Gastrocnemius medialis (tissue), 4 donors: ENCODE data around the gene BCOR. TPM values are rescaled to one million over a fixed set of nuclear protein-coding genes. Genes with fewer than 3 reads are reported as not detected.

ENCODE experiments used
- ATAC-seq, 2 donors: fragments of 150-250 bp; one replicate each; pipeline ENCODE4 v1.9.1; 2016
- DNase-seq, 2 donors: peaks; one replicate each; pipeline ENCODE4 v3.0.0-alpha.2; 2019
- H3K27ac ChIP-seq, 4 donors: fragments of 200-600 bp; sonication (generic); 1 replicate in 1 of 4; 2 replicates in 3 of 4; pipeline ENCODE4 v1.5.1; 2016 to 2018; ENCODE audit warnings: mild to moderate bottlenecking in 2 of 4, moderate library complexity in 1 of 4
- H3K27me3 ChIP-seq, 3 donors: fragments of 200-600 bp; sonication (generic) in 2 of 3; 1 replicate in 1 of 3; 2 replicates in 2 of 3; pipeline versions ENCODE4 v1.5.1 to v1.6.0; 2016 to 2019; ENCODE audit warnings: mild to moderate bottlenecking in 1 of 3, moderate library complexity in 1 of 3
- H3K36me3 ChIP-seq, 2 donors: fragments of 200-600 bp; sonication (generic) in 1 of 2; one replicate each; pipeline ENCODE4 v1.5.1; 2017 to 2018
- H3K4me1 ChIP-seq, 2 donors: fragments of 200-600 bp; sonication (generic) in 1 of 2; one replicate each; pipeline ENCODE4 v1.5.1; 2016 to 2017; ENCODE audit warnings: mild to moderate bottlenecking in 2 of 2
- H3K4me3 ChIP-seq, 4 donors: fragments of 200-600 bp; sonication (generic) in 3 of 4; 1 replicate in 1 of 4; 2 replicates in 3 of 4; pipeline ENCODE4 v1.5.1; 2016 to 2019; ENCODE audit warnings: mild to moderate bottlenecking in 2 of 4
- H3K9me3 ChIP-seq, 3 donors: fragments of 200-600 bp; sonication (generic) in 2 of 3; 1 replicate in 1 of 3; 2 replicates in 2 of 3; pipeline ENCODE4 v1.5.1; 2016 to 2019
- CTCF ChIP-seq, 5 experiments: fragments of 450-650 bp in 3 of 5; fragments of 200-600 bp in 2 of 5; sonication (generic) in 2 of 5; IDR thresholded peaks in 4 of 5; conservative IDR thresholded peaks in 1 of 5; 1 replicate in 4 of 5; 2 replicates in 1 of 5; pipeline ENCODE4 v1.5.1; 2016 to 2019; ENCODE audit warnings: antibody characterized with exemption in 5 of 5, mild to moderate bottlenecking in 3 of 5, moderate library complexity in 3 of 5
- POLR2A ChIP-seq, 2 donors: fragments of 450-650 bp; IDR thresholded peaks; one replicate each; pipeline ENCODE4 v1.6.1; 2017; ENCODE audit warnings: antibody characterized with exemption in 2 of 2, mild to moderate bottlenecking in 2 of 2, moderate library complexity in 2 of 2
- in situ Hi-C, 4 donors: fragments of 200-750 bp; cut with MboI; loops; one replicate each; pipeline versions ENCODE4 v1.15.0 to v1.8.0; 2017; ENCODE audit warnings: low sequenced_read_pairs in 4 of 4
- intact Hi-C: fragments of 100-400 bp; cut with DNase I; formaldehyde crosslinking; loops from one replicate; pipeline ENCODE4 v1.15.1; 2023; ENCODE audit warnings: low total_unique reads
- total RNA-seq, 4 donors: library from RNA; depleted of rRNA; stranded (reverse); fragments of >200 nt; gene quantifications; one replicate each; pipeline versions ENCODE4 v1.1.0 to v1.2.3, GENCODE V29; 2016

BCOR gene
- total RNA-seq, 4 donors from 2014 or later = 6.5 to 43.8 (median 18.4) TPM

DNA sequence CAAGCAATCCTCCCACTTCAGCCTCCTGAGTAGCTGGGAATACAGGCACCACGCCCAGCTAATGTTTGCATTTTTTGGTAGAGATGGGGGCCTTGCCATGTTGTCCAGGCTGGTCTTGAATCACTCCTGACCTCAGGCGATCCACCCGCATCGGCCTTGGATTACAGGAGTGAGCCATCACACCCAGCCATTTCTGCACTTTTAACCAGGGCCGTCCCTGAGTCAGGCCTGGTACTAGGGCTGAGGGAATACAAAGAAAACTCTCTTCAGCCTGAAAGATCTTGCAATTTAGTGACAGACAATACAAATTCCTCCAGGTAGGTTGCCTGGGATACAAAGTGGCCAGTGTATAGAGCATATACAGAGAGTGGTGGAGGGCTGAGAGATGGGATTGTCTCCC is 65.8 kb downstream of the BCOR start:
- H3K4me3 ChIP-seq = no peak overlapping the region
- no peak overlapping the region for H3K27ac ChIP-seq
- TF ChIP-seq CTCF (IDR thresholded peaks at IDR 0.05 in 4 of 5, conservative IDR thresholded peaks at IDR 0.05 in 1 of 5) (no peak), POLR2A (IDR thresholded peaks at IDR 0.05) (no peak)
- DNase-seq = no peak
- peaks cover 0 to 1% (median 0%) of the 10 kb centered on the region in 3 donors for H3K9me3 ChIP-seq
- no peak for ATAC-seq
- no peaks in the 10 kb centered on the region for H3K27me3 ChIP-seq
- in situ Hi-C loops (no loop called here), intact Hi-C loops (no loop called here)
- no peaks in the 10 kb centered on the region for H3K4me1 ChIP-seq
- H3K36me3 ChIP-seq = no peaks in the 10 kb centered on the region

GRCh38 chrX:40030205-40030604 is 67.6 kb downstream of the BCOR start:
- DNase-seq = no peak
- H3K4me1 ChIP-seq = no peaks in the 10 kb centered on the region
- TF ChIP-seq CTCF (IDR thresholded peaks at IDR 0.05 in 4 of 5, conservative IDR thresholded peaks at IDR 0.05 in 1 of 5) (no peak), POLR2A (IDR thresholded peaks at IDR 0.05) (no peak)
- H3K4me3 ChIP-seq = no peak overlapping the region
- no peak for ATAC-seq
- H3K36me3 ChIP-seq = no peaks in the 10 kb centered on the region
- no peak overlapping the region for H3K27ac ChIP-seq
- no peaks in the 10 kb centered on the region for H3K9me3 ChIP-seq
- in situ Hi-C loops = no loop called here
- intact Hi-C loops = no loop called here
- H3K27me3 ChIP-seq = no peaks in the 10 kb centered on the region

GRCh38 chrX:40022421-40022820 is 75.3 kb downstream of the BCOR start:
- Histone ChIP-seq H3K9me3 (no peaks in the 10 kb centered on the region), H3K36me3 (no peaks in the 10 kb centered on the region), H3K27me3 (no peaks in the 10 kb centered on the region), H3K4me1 (no peaks in the 10 kb centered on the region), H3K27ac (no peak overlapping the region), H3K4me3 (no peak overlapping the region)
- in situ Hi-C loops (loop anchor here in 1 of 4 donors (25.0 kb wide), 1 partner anchor 140 kb away; no protein-coding TSS in a partner anchor), intact Hi-C loops (no loop called here)
- ATAC-seq (no peak), DNase-seq (no peak)
- TF ChIP-seq POLR2A (IDR thresholded peaks at IDR 0.05) = no peak

GRCh38 chrX:40021647-40022046 is 76.1 kb downstream of the BCOR start:
- in situ Hi-C loops = loop anchor here in 1 of 4 donors (25.0 kb wide), 1 partner anchor 141 kb away; no protein-coding TSS in a partner anchor
- TF ChIP-seq CTCF (IDR thresholded peaks at IDR 0.05 in 4 of 5, conservative IDR thresholded peaks at IDR 0.05 in 1 of 5) = no peak
- no peak for TF ChIP-seq POLR2A (IDR thresholded peaks at IDR 0.05)
- intact Hi-C loops = no loop called here

GRCh38 chrX:40019541-40019940 is 78.2 kb downstream of the BCOR start:
- TF ChIP-seq POLR2A (IDR thresholded peaks at IDR 0.05) (no peak), CTCF (IDR thresholded peaks at IDR 0.05 in 4 of 5, conservative IDR thresholded peaks at IDR 0.05 in 1 of 5) (no peak)
- Histone ChIP-seq H3K4me1 (no peaks in the 10 kb centered on the region), H3K4me3 (no peak overlapping the region), H3K27ac (no peak overlapping the region), H3K36me3 (no peaks in the 10 kb centered on the region), H3K9me3 (no peaks in the 10 kb centered on the region), H3K27me3 (no peaks in the 10 kb centered on the region)
- DNase-seq = no peak
- in situ Hi-C loops (loop anchor here in 1 of 4 donors (25.0 kb wide), 1 partner anchor 143 kb away; no protein-coding TSS in a partner anchor), intact Hi-C loops (loop anchor here (10.0 kb wide), 1 partner anchor 115 kb away; no protein-coding TSS in a partner anchor)
- ATAC-seq = no peak

More at GRCh38 chrX:40021647-40022046, 76.1 kb downstream of the BCOR start:
- DNase-seq (no peak), ATAC-seq (no peak)
- no peaks in the 10 kb centered on the region for H3K27me3 ChIP-seq
- H3K36me3 ChIP-seq = no peaks in the 10 kb centered on the region
- no peaks in the 10 kb centered on the region for H3K9me3 ChIP-seq
- H3K27ac ChIP-seq = no peak overlapping the region
- no peaks in the 10 kb centered on the region for H3K4me1 ChIP-seq
- H3K4me3 ChIP-seq = no peak overlapping the region
